Liver (tissue), 3 donors: ENCODE measurements around the gene TRABD.

ENCODE experiments used
- ATF3 ChIP-seq: IDR thresholded peaks from 2 replicates; pipeline ENCODE4 v1.6.1; 2016; ENCODE audit warnings: antibody characterized with exemption
- CTCF ChIP-seq: fragments of 150-350 bp; IDR thresholded peaks from 2 replicates; pipeline ENCODE4 v1.5.1; 2017; ENCODE audit warnings: improper control_type of control experiment, low read depth, low read length; ENCODE audit not compliant: missing input control
- MAX ChIP-seq: IDR thresholded peaks from 2 replicates; pipeline ENCODE4 v1.6.1; 2016; ENCODE audit warnings: antibody characterized with exemption
- RAD21 ChIP-seq, 2 donors: IDR thresholded peaks; 2 replicates each; pipeline ENCODE4 v1.6.1; 2016; ENCODE audit warnings: antibody characterized with exemption in 2 of 2, mild to moderate bottlenecking in 2 of 2
- RXRA ChIP-seq, 2 donors: IDR thresholded peaks; 2 replicates each; pipeline ENCODE4 v1.6.1; 2017 to 2018; ENCODE audit warnings: antibody characterized with exemption in 2 of 2, mild to moderate bottlenecking in 1 of 2
- SP1 ChIP-seq: IDR thresholded peaks from 2 replicates; pipeline ENCODE4 v1.6.1; 2018; ENCODE audit warnings: antibody characterized with exemption, mild to moderate bottlenecking
- donor health status: healthy.
- donor health status: healthy.

GRCh38 chr22:50173983-50174355, 11.7 kb upstream of the TRABD start:
- TF ChIP-seq RAD21 (IDR thresholded peaks at IDR 0.05) (no peak), ATF3 (no peak), CTCF (no peak), MAX (no peak), RXRA (IDR thresholded peaks at IDR 0.05) (no peak), SP1 (no peak)
